Activated CD8-positive, alpha-beta memory T cell treated with anti-CD3 and anti-CD28 coated beads for 36 hours (primary cell): ENCODE data around the gene MFAP3. TPM values are rescaled to one million over a fixed set of nuclear protein-coding genes. Genes with fewer than 3 reads are reported as not detected.

ENCODE experiments used
- CTCF ChIA-PET: fragments of 350-600 bp; sonication (Branson Sonifier 250); formaldehyde crosslinking; loops from one replicate; lab custom pipeline; 2021; ENCODE audit warnings: antibody characterized with exemption; lab: Charles Lee
- POLR2A ChIA-PET: fragments of 350-600 bp; sonication (Branson Sonifier 250); formaldehyde crosslinking; loops from one replicate; lab custom pipeline; 2021; ENCODE audit warnings: antibody characterized with exemption; lab: Charles Lee
- total RNA-seq, 2 experiments: library from RNA; stranded (reverse); gene quantifications; one replicate each; pipeline ENCODE4 v1.2.3, GENCODE V29; 2021

The MFAP3 gene
- total RNA-seq, 2 experiments from 2014 or later: 15.6 to 17.3 TPM

DNA sequence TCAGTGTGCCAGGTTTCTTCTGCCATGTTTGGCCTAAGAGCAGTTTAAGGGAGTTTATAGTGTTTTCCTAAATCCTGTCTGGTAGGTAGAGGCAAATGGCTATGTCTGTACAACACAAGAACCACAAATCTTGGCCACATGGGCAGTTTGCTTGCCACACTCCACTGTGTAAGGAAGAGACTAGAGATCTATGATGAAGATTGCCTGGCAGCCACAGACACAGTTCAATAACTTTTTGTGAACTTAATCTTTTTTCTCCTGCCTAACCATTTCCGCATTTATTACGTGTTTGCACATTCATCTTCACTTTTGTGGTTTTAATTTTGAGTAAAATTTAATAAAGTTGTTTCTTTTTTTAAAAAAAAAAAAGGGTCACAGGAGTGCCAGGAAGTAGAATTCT, 5.8 kb downstream of the MFAP3 start:
- ChIA-PET POLR2A (no interaction called here), CTCF (interaction anchor here (1.3 kb wide), 1 partner anchor 28 kb away, joined by 3 read pairs; no protein-coding TSS in a partner anchor)

DNA sequence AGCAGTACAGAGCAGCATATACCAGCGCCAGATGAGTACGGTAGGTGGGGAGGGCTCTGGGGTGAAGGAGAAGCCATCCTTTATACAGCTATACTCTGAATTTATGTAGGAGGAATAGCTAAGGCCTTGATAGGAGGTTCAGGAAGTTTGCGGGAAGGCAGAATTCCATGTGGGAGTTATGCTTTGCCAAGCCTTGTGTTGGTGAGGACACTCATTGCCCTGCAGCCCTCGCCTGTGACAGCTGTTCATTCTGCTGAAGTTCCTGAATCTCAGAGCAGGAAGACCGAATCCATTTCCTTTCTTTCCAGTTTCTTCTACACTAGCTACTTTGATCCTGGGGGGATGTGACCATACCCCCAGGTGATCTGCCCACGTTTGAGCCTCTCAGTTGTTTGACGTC, 7.7 kb downstream of the MFAP3 start:
- POLR2A ChIA-PET: no interaction called here
- CTCF ChIA-PET: no interaction called here

DNA sequence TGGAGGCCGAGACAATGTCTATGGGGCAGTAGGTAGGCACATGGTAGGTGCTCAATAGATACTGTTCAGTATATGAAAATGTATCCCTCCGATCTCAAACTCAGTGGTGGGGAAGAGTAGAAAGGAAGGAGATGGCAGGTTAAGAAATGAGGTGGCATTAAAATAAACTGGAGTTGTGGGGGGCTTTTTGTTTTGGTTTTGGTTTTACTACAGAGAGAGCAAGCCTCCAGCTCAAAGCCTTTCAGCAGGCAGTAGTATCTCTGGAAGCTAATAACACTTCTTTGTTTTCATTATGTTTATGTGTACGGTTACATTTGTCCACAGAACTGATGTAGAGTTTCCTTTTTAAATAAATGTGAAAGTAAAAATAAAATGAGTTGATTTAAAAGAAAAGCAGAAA, 8.6 kb downstream of the MFAP3 start:
- ChIA-PET CTCF (no interaction called here), POLR2A (interaction anchor here (1.9 kb wide), 1 partner anchor 9 kb away, joined by 5 read pairs; the partner anchor contains the start of genes FAM114A2 and MFAP3)

DNA sequence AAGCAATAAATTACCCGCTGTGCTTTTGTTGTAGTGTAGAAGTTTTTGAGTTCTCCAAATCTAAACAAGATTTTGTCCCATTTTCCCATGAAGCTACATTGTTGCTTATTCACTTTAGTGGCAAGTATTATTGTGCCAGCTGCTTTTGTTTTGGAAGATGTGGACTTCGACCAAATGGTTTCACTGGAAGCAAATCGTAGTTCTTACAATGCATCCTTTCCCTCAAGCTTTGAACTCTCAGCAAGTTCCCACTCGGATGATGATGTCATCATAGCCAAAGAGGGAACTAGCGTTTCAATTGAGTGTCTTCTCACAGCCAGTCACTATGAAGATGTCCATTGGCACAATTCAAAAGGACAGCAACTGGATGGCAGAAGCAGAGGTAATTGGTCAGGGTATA, 10.9 kb downstream of the MFAP3 start:
- ChIA-PET CTCF (no interaction called here), POLR2A (no interaction called here)

DNA sequence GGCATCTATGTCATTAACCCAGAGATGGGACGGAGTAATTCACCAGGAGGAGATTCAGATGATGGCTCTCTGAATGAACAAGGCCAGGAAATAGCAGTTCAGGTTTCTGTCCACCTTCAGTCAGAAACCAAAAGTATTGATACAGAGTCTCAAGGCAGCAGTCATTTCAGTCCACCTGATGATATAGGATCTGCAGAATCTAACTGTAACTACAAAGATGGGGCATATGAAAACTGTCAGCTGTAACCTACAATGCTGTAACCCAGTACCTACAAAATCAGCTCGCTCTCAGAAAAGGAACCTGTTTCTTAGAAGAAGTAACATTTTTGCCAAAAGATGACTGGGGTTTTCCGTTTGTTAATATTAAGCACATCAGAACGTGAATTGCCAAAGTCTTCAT, 14.7 kb downstream of the MFAP3 start:
- ChIA-PET POLR2A (no interaction called here), CTCF (interaction anchor here (1.0 kb wide), 1 partner anchor 19 kb away, joined by 4 read pairs; no protein-coding TSS in a partner anchor)

DNA sequence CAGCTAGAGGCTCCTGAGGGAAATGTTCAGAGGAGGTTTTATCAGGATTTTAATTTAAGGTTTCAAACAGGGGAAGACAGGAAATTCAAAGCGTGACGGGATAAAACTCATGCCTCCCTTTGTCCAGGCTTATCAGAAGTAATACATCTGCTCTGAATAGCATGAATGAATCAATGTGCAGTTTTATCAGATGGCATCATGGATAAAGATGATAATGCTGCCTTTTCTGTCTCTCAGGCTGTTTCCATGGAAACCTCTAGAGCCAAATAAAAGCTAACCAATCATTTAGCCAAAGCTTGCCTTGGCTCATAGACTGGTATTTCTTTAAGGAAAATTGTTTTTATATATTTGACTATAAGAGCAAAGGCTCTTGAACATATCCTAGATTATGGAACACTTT, 16.4 kb downstream of the MFAP3 start:
- POLR2A ChIA-PET: interaction anchor here (0.6 to 1.0 kb wide), 2 partner anchors 119 to 392 kb away, joined by 3 read pairs; no protein-coding TSS in a partner anchor
- CTCF ChIA-PET: interaction anchor here (0.6 kb wide), 1 partner anchor 8 kb away, joined by 4 read pairs; no protein-coding TSS in a partner anchor

DNA sequence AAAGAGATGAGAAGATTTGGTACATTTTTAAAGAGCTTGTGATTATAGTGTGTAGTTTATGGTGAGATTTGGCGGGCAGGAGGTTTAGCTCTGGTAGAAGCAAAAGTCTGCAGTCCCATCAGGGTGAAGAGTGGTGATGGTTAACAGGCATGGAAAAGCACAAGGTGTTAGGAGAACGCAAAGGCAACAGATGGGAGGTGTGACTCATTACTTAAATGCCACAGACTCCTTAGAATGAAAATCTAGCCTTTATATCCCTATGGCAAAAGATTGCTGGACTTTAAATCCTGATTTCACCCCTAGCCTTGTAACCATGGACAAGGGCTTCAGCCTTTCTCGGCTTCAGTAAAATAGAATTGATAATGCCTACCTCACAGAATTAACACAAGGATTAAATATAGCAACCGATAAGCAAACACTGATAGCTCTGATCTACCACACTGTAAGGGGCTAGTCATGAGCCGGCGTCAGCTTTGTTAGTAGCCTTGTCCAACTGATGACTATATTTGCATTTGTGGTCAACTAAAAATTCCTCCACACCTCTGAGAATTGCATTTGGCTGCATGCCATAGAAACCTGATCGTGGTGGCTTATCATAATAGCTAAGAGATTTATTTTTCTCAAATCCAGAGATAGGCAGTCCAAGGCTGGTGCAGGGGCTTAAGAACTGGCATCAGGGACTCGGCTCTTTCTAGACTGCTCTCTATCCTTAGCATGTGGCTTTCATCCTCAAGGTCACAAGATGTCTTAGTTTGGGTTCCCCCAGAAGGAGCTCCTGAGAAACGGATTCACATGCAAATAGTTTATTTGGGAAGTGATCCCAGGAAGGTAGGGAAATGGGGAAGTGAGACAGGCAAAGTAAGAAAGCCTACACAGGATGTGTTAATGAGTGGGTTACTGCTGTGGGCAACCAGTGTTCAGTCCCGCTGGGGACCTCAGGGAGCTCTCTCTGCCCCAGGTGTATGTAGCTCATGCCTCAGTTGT, 19.6 kb downstream of the MFAP3 start:
- ChIA-PET POLR2A (no interaction called here), CTCF (interaction anchor here (0.9 to 1.8 kb wide), 6 partner anchors 10 to 347 kb away, joined by 3 to 7 read pairs (median 4); partner anchors contain the start of gene GALNT10)

DNA sequence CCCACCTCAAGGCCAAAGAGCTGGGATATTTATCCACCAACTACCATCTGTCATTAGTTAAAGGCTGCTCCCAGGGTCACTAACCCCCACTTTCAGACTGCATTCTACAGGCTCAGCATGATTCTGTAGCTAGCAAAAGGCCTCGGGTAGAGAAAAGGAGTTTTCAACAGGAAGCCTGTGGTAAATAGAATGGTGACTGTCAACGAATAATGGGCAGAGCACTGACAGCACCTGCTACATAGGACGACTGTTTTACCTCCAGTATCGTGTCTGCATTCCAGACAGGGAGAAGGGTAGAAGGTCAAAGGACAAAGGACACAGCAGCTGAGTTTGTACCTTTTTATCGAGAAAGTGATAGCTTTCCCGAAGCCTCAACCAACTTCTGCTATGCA, 20.3 kb downstream of the MFAP3 start:
- ChIA-PET CTCF (interaction anchor here (0.9 to 1.8 kb wide), 5 partner anchors 10 to 131 kb away, joined by 3 to 7 read pairs (median 5); partner anchors contain the start of gene GALNT10), POLR2A (no interaction called here)

DNA sequence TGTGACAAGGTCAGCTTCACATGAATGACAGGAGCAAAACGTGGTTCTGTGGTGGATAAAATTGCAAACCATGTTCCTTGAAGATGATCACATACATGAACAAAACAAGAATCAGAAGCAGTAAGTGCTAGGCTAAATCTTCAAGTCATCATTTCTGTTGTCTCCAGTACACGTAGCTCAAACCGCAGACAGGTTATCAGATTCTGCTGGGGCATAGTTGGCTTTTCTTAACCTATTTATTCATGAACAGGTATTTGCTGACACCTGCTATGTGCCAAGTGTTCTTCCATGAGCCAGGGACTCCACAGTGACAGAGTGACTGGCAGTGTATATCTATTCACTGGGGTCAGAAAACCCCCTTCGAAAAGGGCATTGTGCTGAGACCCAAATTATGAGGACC, 20.8 kb downstream of the MFAP3 start:
- CTCF ChIA-PET: interaction anchor here (1.0 to 1.8 kb wide), 4 partner anchors 9 to 130 kb away, joined by 4 to 7 read pairs (median 6); partner anchors contain the start of gene GALNT10
- POLR2A ChIA-PET: interaction anchor here (1.2 kb wide), 1 partner anchor 10 kb away, joined by 4 read pairs; no protein-coding TSS in a partner anchor

DNA sequence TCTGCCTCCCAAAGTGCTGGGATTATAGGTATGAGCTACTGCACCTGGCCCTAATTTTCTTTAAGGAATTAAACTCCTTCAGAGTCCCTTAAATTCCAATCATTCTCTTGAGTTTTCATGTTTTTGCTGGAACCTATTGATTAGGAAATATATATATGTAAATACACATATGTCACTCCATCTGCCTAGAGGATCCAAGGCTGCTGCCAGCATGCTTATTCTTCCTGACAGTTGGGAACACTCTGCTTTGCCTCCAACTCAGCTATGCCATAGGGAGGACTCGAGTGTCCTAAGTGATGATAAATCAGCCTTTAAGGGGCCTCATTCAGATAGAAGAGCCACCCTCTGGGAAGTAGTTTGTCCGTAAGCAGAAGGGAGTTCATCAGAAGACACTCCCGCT, 21.8 kb downstream of the MFAP3 start:
- ChIA-PET POLR2A (interaction anchor here (1.2 kb wide), 1 partner anchor 9 kb away, joined by 4 read pairs; no protein-coding TSS in a partner anchor), CTCF (no interaction called here)

DNA sequence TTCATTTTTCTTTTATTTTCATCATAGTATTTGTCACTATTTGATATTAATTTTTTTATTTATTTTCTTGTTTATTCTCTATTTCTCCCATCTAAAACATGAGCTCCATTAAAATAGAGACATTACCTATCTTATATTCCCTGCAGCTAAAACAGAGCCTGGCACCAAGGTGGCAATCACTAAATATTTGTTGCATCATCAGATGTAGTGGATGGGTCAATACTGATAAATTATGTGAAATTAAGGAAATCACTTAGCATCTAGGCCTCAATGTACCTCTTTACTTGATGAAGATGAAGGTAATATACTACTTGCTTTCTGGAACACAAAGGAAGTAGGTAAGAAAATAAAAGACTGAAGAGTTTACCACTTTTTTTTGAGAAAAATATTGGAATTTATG, 24.6 kb downstream of the MFAP3 start:
- POLR2A ChIA-PET: no interaction called here
- CTCF ChIA-PET: interaction anchor here (0.7 to 1.2 kb wide), 2 partner anchors 8 to 9 kb away, joined by 4 read pairs; no protein-coding TSS in a partner anchor

DNA sequence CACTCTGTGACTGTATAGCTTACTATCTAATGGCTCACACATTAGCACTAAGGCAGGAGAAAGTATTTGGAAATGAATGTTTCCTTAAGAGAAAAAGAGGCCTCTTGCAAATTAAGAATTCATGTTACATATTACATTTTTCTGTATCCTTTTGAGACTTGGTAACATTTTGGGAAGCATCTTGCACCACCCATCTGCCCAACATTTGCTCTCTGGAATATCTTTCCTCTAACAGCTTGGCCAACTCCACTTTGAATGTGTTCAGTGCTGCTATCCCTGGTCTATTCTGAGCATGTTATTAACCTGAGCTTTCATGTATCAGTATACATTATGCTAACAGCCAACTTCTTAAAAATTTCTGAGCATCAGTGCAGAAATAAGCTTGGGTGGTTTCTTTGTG, 27.2 kb downstream of the MFAP3 start:
- CTCF ChIA-PET: no interaction called here
- POLR2A ChIA-PET: no interaction called here

DNA sequence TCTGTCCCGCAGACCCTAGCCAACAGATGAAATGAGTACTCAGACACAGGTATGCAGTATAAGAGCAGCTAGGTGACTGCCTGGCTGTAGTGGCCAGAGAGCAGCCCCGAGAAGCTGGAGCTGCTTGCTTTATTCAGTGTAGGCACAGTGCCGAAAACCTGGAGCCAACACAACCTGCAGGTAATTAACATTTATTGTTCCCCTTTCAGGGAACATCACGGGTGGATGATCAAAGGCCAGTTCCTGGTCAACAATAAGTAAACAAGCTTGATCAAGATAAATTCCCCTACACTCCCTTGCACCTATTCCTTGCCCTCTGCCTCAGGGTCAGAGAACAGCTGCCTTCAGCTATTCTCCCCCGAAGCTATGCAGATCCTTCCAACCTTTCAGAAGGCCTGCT, 31.1 kb downstream of the MFAP3 start:
- ChIA-PET POLR2A (interaction anchor here (1.4 kb wide), 1 partner anchor 10 kb away, joined by 4 read pairs; no protein-coding TSS in a partner anchor), CTCF (interaction anchor here (0.7 kb wide), 1 partner anchor 39 kb away, joined by 4 read pairs; no protein-coding TSS in a partner anchor)

DNA sequence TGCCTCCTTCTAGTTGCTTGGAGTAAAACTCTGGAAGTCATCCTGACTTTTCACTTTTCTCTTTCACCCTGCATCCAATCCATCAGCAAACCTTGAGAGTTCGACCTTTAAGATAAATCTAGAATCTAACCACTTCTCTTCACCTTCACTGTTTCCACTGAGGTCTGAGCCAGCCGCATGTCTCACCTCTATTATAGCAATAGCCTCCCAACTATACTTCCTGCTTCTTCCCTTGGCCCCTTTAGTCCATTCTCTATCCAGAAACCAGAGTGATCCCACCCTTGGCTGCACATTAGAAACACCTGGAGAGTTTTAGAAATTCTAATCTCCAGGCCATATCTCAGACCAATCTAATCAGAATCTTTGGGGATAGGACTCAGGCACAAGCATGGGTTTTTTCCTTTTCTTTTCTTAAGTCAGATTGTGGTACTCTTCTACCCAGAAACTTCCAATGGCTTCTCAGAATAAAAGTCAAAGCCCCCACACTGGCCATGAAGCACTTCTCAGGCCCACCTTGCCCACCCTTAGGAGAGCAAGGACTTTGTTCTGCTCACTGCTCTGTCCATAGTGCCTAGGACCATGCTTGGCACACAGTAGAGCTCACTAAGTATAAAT, 33.1 kb downstream of the MFAP3 start:
- ChIA-PET POLR2A (interaction anchor here (0.6 to 1.2 kb wide), 3 partner anchors 33 to 239 kb away, joined by 5 to 6 read pairs (median 6); partner anchors contain the start of genes FAM114A2, GALNT10 and MFAP3), CTCF (interaction anchor here (0.6 to 2.0 kb wide), 24 partner anchors 9 to 538 kb away, joined by 3 to 30 read pairs (median 4); partner anchors contain the start of gene GALNT10)

DNA sequence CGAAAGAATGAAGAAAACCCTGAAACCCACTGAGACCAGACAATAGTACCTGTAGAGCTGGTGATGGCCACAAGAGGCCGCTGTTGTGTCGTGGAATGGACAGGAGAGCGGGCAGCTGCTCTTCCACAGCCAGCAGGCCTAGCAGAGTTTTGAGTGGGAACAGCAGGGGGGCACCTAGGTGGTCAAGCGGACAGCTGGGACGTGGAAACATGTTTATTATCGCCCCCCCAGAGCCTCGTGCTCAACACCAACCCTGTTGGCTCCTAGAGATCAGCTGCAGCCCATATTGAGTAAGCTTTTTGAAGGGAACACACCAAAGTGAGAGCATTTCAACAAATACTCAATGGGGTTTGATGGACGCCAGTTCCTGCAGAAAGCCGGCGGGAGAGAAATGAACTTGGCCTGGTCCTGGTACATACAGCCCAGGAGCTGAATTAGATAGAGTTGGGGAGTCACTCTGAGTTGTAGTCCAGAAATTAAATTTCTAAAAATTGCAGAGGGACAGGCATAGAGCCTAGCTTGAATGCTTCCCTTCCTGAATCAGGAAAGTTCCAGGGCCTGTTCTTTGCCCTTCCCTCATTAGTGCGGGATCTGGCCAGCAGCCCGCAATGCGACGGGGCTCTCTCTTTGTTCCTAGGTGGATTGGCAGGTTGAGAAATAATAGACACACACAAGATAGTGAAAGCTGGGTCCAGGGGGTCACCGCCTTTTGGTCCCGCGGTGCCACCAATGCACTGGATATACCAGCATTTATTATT, 33.8 kb downstream of the MFAP3 start:
- ChIA-PET CTCF (interaction anchor here (0.6 to 2.0 kb wide), 26 partner anchors 9 to 537 kb away, joined by 3 to 30 read pairs (median 4); partner anchors contain the start of gene GALNT10), POLR2A (interaction anchor here (0.6 to 1.2 kb wide), 3 partner anchors 34 to 238 kb away, joined by 5 to 6 read pairs (median 6); partner anchors contain the start of genes FAM114A2, GALNT10 and MFAP3)

DNA sequence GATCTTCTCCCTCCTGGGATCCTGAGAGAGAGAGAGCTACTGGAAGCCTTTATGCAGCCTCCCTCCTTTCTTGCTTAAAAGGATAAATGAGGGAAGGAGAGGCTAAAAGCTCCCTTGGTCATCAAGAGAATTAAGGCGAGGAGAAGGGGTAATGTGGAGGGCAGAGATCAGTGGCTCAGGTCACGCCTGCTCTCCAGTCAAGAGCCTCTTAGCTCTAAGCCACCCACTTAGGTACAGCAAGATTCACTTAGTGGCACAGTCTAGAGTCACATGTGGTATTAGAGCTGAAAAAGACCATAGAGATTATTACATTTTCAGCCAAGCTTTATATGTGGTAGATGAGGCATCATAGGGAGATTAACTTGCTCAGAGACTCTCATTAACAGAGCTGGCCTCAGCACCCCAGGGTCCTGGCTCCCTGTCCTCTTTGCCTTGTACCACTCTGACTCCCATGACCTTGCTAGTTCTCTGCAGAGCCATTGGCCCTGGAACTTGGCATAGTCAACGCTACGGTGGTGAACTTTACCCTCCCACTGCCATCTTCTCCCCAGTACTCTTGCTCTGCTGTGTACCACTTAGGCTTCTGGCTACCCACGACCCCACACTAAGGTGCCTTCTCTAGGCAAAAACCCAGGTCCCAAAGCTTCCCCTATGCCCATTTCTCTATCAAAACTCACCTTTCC, 37.6 kb downstream of the MFAP3 start:
- ChIA-PET POLR2A (no interaction called here), CTCF (interaction anchor here (0.8 to 2.0 kb wide), 3 partner anchors 104 to 329 kb away, joined by 4 to 9 read pairs (median 4); partner anchors contain the start of gene GALNT10)

DNA sequence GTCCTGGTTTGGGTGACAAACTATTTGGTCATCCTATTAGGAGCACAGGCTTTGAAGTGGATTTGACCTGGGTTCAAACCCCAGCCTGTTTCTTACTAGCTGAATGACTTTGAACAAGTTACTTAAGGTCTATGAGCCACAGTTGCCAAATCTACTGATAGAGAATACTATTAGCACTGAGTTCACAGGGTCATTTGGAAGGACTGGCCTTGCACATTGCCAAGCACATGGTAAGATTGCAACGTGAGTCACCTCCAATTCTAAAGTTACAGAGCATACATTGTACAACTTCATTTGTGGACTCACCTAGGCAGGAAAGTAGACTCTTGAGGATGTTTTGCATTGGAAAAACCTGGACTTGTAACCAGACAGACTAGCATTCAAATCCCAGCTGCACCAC, 38.9 kb downstream of the MFAP3 start:
- POLR2A ChIA-PET: no interaction called here
- CTCF ChIA-PET: no interaction called here

DNA sequence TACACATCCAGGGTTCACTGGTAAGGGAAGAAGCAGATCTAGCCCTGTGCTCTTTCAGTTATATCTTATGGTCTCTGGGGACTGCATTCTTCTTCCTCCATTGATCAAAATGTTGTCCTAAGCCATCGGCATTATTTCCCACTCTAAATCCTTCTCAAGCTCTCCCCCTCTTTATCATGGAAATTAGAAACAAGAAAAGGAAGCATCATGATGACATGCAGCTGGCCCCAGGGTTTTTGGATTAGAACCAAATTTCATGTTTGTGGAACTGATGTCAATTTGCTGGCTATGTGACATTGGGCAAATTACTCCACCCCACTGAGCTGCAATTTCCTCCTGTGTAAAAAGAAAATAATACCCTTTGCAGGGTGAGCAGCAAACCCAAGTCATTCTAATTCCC, 39.5 kb downstream of the MFAP3 start:
- ChIA-PET CTCF (no interaction called here), POLR2A (no interaction called here)
